Upper lobe of right lung (tissue), 1 donor: Measurements from ENCODE around the gene DCST2. TPM values are rescaled to one million over a fixed set of nuclear protein-coding genes. Genes with fewer than 3 reads are reported as not detected.

Experiments used
- ATAC-seq: fragments of 200-7000 bp; cut with Tn5 transposase; one replicate; pipeline ENCODE4 v1.9.1; 2020; ENCODE audit warnings: mild to moderate bottlenecking, moderate library complexity
- DNase-seq: peaks from one replicate; pipeline ENCODE4 v3.0.0-alpha.2; 2020
- H3K27ac ChIP-seq: fragments of 200-600 bp; one replicate; pipeline ENCODE4 v1.8.0; 2022
- H3K27me3 ChIP-seq: fragments of 200-600 bp; one replicate; pipeline ENCODE4 v1.8.0; 2022; ENCODE audit warnings: mild to moderate bottlenecking
- H3K36me3 ChIP-seq: fragments of 200-600 bp; one replicate; pipeline ENCODE4 v1.8.0; 2022
- H3K4me1 ChIP-seq: fragments of 200-600 bp; one replicate; pipeline ENCODE4 v1.8.0; 2022
- H3K4me3 ChIP-seq: fragments of 200-600 bp; one replicate; pipeline ENCODE4 v1.8.0; 2022; ENCODE audit warnings: mild to moderate bottlenecking
- H3K9me3 ChIP-seq: fragments of 200-600 bp; one replicate; pipeline ENCODE4 v1.8.0; 2022
- intact Hi-C: fragments of 100-400 bp; cut with DNase I; formaldehyde crosslinking; loops from one replicate; pipeline ENCODE4 v1.11.0; 2022
- total RNA-seq: library from RNA; stranded (reverse); fragmentation: NEBNext Ultra II Directional; extraction: Animal tissue kit (Norgen Biotek cat#: 25700); gene quantifications from one replicate; pipeline ENCODE4 v1.2.1, GENCODE V29; 2021
- TF ChIP-seq, protein P1 (sequence below): fragments of 200-600 bp; IDR thresholded peaks from one replicate; pipeline ENCODE4 v1.8.0; 2022; ENCODE audit warnings: antibody characterized with exemption
- donor health status: DM: no; HTN: yes; CAD: no; lungs with severe emphysema.

Gene DCST2
- total RNA-seq, 1 donor from 2014 or later: 1.5 TPM

GRCh38 chr1:155052439-155053395 is 19.1 kb upstream of the DCST2 start:
- TF ChIP-seq, protein P1, sequence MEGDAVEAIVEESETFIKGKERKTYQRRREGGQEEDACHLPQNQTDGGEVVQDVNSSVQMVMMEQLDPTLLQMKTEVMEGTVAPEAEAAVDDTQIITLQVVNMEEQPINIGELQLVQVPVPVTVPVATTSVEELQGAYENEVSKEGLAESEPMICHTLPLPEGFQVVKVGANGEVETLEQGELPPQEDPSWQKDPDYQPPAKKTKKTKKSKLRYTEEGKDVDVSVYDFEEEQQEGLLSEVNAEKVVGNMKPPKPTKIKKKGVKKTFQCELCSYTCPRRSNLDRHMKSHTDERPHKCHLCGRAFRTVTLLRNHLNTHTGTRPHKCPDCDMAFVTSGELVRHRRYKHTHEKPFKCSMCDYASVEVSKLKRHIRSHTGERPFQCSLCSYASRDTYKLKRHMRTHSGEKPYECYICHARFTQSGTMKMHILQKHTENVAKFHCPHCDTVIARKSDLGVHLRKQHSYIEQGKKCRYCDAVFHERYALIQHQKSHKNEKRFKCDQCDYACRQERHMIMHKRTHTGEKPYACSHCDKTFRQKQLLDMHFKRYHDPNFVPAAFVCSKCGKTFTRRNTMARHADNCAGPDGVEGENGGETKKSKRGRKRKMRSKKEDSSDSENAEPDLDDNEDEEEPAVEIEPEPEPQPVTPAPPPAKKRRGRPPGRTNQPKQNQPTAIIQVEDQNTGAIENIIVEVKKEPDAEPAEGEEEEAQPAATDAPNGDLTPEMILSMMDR: peak; percentile 30
- Histone ChIP-seq H3K9me3 (no peaks in the 10 kb centered on the region), H3K36me3 (peaks cover 35% of the 10 kb centered on the region), H3K27ac (peak overlapping the region; percentile 79), H3K27me3 (no peaks in the 10 kb centered on the region), H3K4me3 (peak overlapping the region; percentile 86), H3K4me1 (peaks cover 25% of the 10 kb centered on the region)
- intact Hi-C loops: no loop called here
- ATAC-seq (no peak), DNase-seq (no peak)

GRCh38 chr1:155051777-155052398 is 18.3 kb upstream of the DCST2 start:
- TF ChIP-seq, protein P1: no peak
- H3K9me3 ChIP-seq: no peaks in the 10 kb centered on the region
- ATAC-seq (peak; percentile 56), DNase-seq (peak; percentile 83)
- peak overlapping the region; percentile 89 for H3K27ac ChIP-seq
- H3K4me1 ChIP-seq: peaks cover 25% of the 10 kb centered on the region
- no peaks in the 10 kb centered on the region for H3K27me3 ChIP-seq
- intact Hi-C loops: no loop called here
- H3K36me3 ChIP-seq: peaks cover 27% of the 10 kb centered on the region
- peak overlapping the region; percentile 86 for H3K4me3 ChIP-seq

DNA sequence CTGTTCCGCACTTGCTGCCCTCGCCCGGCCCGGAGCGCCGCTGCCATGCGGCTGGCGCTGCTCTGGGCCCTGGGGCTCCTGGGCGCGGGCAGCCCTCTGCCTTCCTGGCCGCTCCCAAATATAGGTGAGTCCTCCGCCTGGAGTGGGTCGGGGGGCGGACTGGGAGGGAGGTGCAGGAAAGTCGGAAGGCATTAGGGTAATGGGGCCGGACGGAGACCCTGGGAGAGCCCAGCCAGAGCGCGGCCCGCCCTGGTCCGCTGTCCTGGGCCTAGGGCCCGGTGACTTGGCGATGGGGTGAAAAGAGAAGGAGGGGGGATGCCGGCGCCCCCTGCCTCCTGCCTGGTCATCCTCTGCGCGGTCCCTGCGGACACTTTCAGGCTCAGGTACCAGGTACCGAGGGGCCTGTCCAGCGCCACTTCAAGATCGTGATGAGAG is 17.8 kb upstream of the DCST2 start:
- H3K4me3 ChIP-seq: peak overlapping the region; percentile 86
- DNase-seq (no peak), ATAC-seq (peak; percentile 4)
- peaks cover 23% of the 10 kb centered on the region for H3K36me3 ChIP-seq
- peak overlapping the region; percentile 89 for H3K27ac ChIP-seq
- TF ChIP-seq, protein P1: no peak
- no peaks in the 10 kb centered on the region for H3K9me3 ChIP-seq
- H3K4me1 ChIP-seq: peaks cover 25% of the 10 kb centered on the region
- H3K27me3 ChIP-seq: no peaks in the 10 kb centered on the region
- intact Hi-C loops: no loop called here

GRCh38 chr1:155050560-155051341 is 17.2 kb upstream of the DCST2 start, which contains the start of gene ADAM15:
Gene ADAM15, plus strand, starts transcription at chr1:155051316. Its CDS starts 71 bp downstream, at chr1:155051387.
- peaks cover 17% of the 10 kb centered on the region for H3K36me3 ChIP-seq
- intact Hi-C loops: no loop called here
- ATAC-seq: peak; percentile 88
- peaks cover 25% of the 10 kb centered on the region for H3K4me1 ChIP-seq
- no peaks in the 10 kb centered on the region for H3K9me3 ChIP-seq
- TF ChIP-seq, protein P1: peak; percentile 96
- no peaks in the 10 kb centered on the region for H3K27me3 ChIP-seq
- H3K4me3 ChIP-seq: peak within 1 kb of the TSS; percentile 86
- peak within 1 kb of the TSS; percentile 89 for H3K27ac ChIP-seq
- DNase-seq: peak; percentile 95
